Jurkat, Clone E6-1 (cell line): ENCODE results near the gene RNF208.
A peak's percentile ranks its signal among the peaks of the same experiment; 100 is the strongest.

ENCODE experiments used
- DNase-seq: peaks from one replicate; pipeline ENCODE4 v3.0.0-alpha.2; 2011; ENCODE audit warnings: low read depth, low spot score
- H3K4me3 ChIP-seq: 2 replicates; pipeline ENCODE4 v1.5.1; 2011; ENCODE audit warnings: mild to moderate bottlenecking, low read length, control low read depth, moderate library complexity

Gene RNF208

GRCh38 chr9:137218754-137219271, 3.2 kb downstream of the RNF208 start:
- H3K4me3 ChIP-seq, result no peak overlapping the region
- DNase-seq, result no peak

GRCh38 chr9:137218212-137218753, 3.8 kb downstream of the RNF208 start:
- no peak overlapping the region for H3K4me3 ChIP-seq
- DNase-seq, result no peak

GRCh38 chr9:137217276-137218211, 4.5 kb downstream of the RNF208 start:
- DNase-seq, result no peak
- H3K4me3 ChIP-seq, result no peak overlapping the region

GRCh38 chr9:137216188-137216965, 5.7 kb downstream of the RNF208 start:
- DNase-seq, result no peak
- no peak overlapping the region for H3K4me3 ChIP-seq

GRCh38 chr9:137215196-137215986, 6.6 kb downstream of the RNF208 start:
- DNase-seq, result no peak
- no peak overlapping the region for H3K4me3 ChIP-seq

- DNase-seq, result no peak
- no peak overlapping the region for H3K4me3 ChIP-seq
These were observed 7.4 kb downstream of the RNF208 start for GRCh38 chr9:137214620-137215019.

GRCh38 chr9:137213160-137214060, 8.6 kb downstream of the RNF208 start:
- no peak overlapping the region for H3K4me3 ChIP-seq
- DNase-seq, result no peak

- no peak for DNase-seq
- no peak overlapping the region for H3K4me3 ChIP-seq
These were observed 9.5 kb downstream of the RNF208 start for GRCh38 chr9:137212520-137212919.

GRCh38 chr9:137211532-137211931, 10.5 kb downstream of the RNF208 start:
- H3K4me3 ChIP-seq, result no peak overlapping the region
- no peak for DNase-seq

- peak overlapping the region; percentile 69 for H3K4me3 ChIP-seq
- DNase-seq, result no peak
These were observed 15.4 kb downstream of the RNF208 start for GRCh38 chr9:137206602-137207001.

GRCh38 chr9:137205126-137206069, 16.6 kb downstream of the RNF208 start, which contains the start of the genes NDOR1 and TMEM203:
Gene NDOR1 (plus strand): TSS chr9:137205700. CDS start chr9:137205778, 78 bp downstream.
Gene TMEM203 (minus strand): TSS chr9:137205648. CDS start chr9:137205414, 234 bp downstream.
- peak; percentile 70 for DNase-seq
- peak within 1 kb of the TSS; percentile 69 for H3K4me3 ChIP-seq

GRCh38 chr9:137204731-137205125, 17.3 kb downstream of the RNF208 start:
- no peak for DNase-seq
- H3K4me3 ChIP-seq, result peak overlapping the region; percentile 69

- no peak for DNase-seq
- H3K4me3 ChIP-seq, result no peak overlapping the region
These were observed 19.1 kb downstream of the RNF208 start for GRCh38 chr9:137202966-137203365.

GRCh38 chr9:137201205-137201868, 20.7 kb downstream of the RNF208 start:
- DNase-seq, result no peak
- H3K4me3 ChIP-seq, result peak overlapping the region; percentile 78

- peak; percentile 98 for DNase-seq
- H3K4me3 ChIP-seq, result peak within 1 kb of the TSS; percentile 78
These were observed 21.5 kb downstream of the RNF208 start, which contains the start of gene TPRN for GRCh38 chr9:137200311-137201204. Gene TPRN (minus strand): TSS chr9:137200741. CDS start chr9:137200711, 30 bp downstream.
